Activated naive CD4-positive, alpha-beta T cell (primary cell): ENCODE data around the gene PRKCSH.

Experiments
- DNase-seq, 4 experiments: peaks; one replicate each; lab custom pipeline; 2025; lab: John Stamatoyannopoulos, UW

The PRKCSH gene

DNA sequence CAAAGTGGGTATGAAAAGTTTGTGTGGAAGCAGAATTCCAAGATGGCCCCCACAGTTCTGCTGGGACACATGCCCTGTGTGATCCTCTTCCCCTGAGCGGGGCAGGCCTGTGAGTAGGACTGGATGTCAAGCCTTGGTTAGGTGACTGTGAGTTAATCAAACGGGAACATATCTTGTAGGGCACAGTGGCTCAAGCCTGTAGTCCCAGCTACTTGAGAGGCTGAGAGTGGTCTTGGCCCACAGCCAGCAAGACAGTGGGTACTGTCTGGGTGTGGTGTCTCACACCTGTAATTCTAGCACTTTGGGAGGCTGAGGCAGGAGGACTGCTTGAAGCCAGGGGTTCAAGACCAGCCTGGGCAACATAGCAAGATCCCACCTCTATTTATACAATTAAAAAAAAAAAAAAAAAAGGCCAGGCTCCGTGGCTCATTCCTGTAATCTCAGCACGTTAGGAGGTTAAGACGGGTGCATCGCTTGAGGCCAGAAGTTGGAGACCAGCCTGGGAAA is 63.8 kb downstream of the PRKCSH start:
- DNase-seq = no peak

DNA sequence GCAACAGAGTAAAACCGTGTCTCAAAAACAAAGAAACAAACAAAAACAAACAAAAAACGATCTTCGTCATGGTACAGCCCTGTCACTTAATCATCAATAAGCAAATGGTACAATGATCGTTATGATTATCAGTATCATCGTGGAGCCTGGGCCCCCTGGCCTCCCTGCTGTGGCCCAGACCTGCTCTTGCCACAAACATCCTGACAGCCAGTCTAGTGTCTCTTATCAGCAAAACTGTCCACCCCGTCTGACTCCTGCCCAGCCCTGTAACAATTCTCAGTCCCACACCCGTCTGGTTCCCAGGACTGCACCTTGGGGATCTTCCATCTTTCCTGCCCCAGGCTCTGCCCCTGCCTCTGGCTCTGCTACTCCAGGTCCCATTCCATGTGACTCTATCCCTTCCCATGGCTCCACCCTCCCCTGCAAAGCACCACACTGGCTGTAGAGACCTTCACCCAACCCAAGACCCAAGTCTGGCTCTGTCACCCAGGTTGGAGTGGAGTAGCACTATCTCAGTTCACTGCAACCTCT is 64.5 kb downstream of the PRKCSH start:
- DNase-seq = no peak
